Measurements from ENCODE around the gene ZNF768. TPM values are rescaled to one million over a fixed set of nuclear protein-coding genes. Genes with fewer than 3 reads are reported as not detected.
A peak's percentile ranks its signal among the peaks of the same experiment; 100 is the strongest.

Gene ZNF768
- total and polyA plus RNA-seq, 2 of the 13 experiments (the other 11 are each of a cell fraction or from before 2014, with no cell fraction given) = 26.7 to 34.4 TPM

- TF ChIP-seq HNF1B (CRISPR knock-in tag; IDR thresholded peaks at IDR 0.05) (peak; percentile 70; the same call in 1 of the 2 replicates), PITX1 (CRISPR knock-in tag; IDR thresholded peaks at IDR 0.05) (peak; percentile 70; the same call in 1 of the 2 replicates), NR0B2 (CRISPR knock-in tag; IDR thresholded peaks at IDR 0.05) (peak; percentile 34; the same call in 1 of the 2 replicates), CEBPG (CRISPR knock-in tag; IDR thresholded peaks at IDR 0.05) (no peak), POLR2AphosphoS5 (IDR thresholded peaks at IDR 0.05; ENCODE audit: low read depth, low read length) (peak; percentile 8; the same call in 1 of the 2 replicates), ZNF691 (CRISPR knock-in tag; IDR thresholded peaks at IDR 0.05; ENCODE audit: borderline replicate concordance, low read depth) (no peak), HOXA7 (CRISPR knock-in tag; IDR thresholded peaks at IDR 0.05) (no peak), ZBTB3 (CRISPR knock-in tag; IDR thresholded peaks at IDR 0.05; ENCODE audit: borderline replicate concordance, low read depth) (no peak), ZNF234 (CRISPR knock-in tag; conservative IDR thresholded peaks at IDR 0.05) (0 out of 2 replicates have a peak, but pooled peaks have one; percentile 58), HIVEP1 (CRISPR knock-in tag; IDR thresholded peaks at IDR 0.05) (peak; percentile 40; the same call in 1 of the 2 replicates), GLI4 (CRISPR knock-in tag; IDR thresholded peaks at IDR 0.05; ENCODE audit: borderline replicate concordance) (no peak), CCDC6 (CRISPR knock-in tag; IDR thresholded peaks at IDR 0.05) (peak; percentile 61; the same call in 1 of the 2 replicates), ZNF280B (CRISPR knock-in tag; IDR thresholded peaks at IDR 0.05; ENCODE audit: borderline replicate concordance) (peak; percentile 13; the same call in 1 of the 2 replicates), BRCA1 (CRISPR knock-in tag; IDR thresholded peaks at IDR 0.05) (0 out of 2 replicates have a peak, but pooled peaks have one; percentile 77), HNF4G (IDR thresholded peaks at IDR 0.05; ENCODE audit: borderline replicate concordance, low read depth, low read length) (no peak), HNF4G (CRISPR knock-in tag; IDR thresholded peaks at IDR 0.05; ENCODE audit: borderline replicate concordance, low read depth) (0 out of 2 replicates have a peak, but pooled peaks have one; percentile 31), TEAD2 (CRISPR knock-in tag; IDR thresholded peaks at IDR 0.05) (no peak), PAXIP1 (CRISPR knock-in tag; conservative IDR thresholded peaks at IDR 0.05) (0 out of 2 replicates have a peak, but pooled peaks have one; percentile 3)
These were observed 44.5 kb upstream of the ZNF768 start (continued) for GRCh38 chr16:30570636-30571444.

Measured in HepG2 (cell line).